Daoy (cell line): ENCODE measurements around the gene MSX2. TPM values are rescaled to one million over a fixed set of nuclear protein-coding genes. Genes with fewer than 3 reads are reported as not detected.

Experiments
- DNase-seq: peaks from one replicate; pipeline ENCODE4 v3.0.0-alpha.2; 2015; ENCODE audit warnings: low read depth
- total RNA-seq: library from RNA; depleted of rRNA; stranded (reverse); fragments of >200 nt; shearing (Covaris generic); gene quantifications from 2 replicates; pipeline ENCODE4 v1.2.3, GENCODE V29; 2014

The MSX2 gene
- total RNA-seq, 1 experiment from 2014 or later = 13.4 TPM

GRCh38 chr5:174773371-174773770 is 49.0 kb downstream of the MSX2 start:
- DNase-seq = no peak

GRCh38 chr5:174775081-174775480 is 50.7 kb downstream of the MSX2 start:
- no peak for DNase-seq

GRCh38 chr5:174777111-174777510 is 52.7 kb downstream of the MSX2 start:
- no peak for DNase-seq

GRCh38 chr5:174777583-174777982 is 53.2 kb downstream of the MSX2 start:
- DNase-seq = no peak
